NB4 (cell line): Measurements from ENCODE around the gene SKAP1.
"Not testable (repeated sequence)": the region's sequence is repeated elsewhere in the genome, so short reads cannot be mapped to it uniquely, and the experiment has no call there.

ENCODE experiments used
- DNase-seq: peaks from one replicate; pipeline ENCODE4 v3.0.0; 2010; ENCODE audit warnings: low read depth
- H3K4me3 ChIP-seq: one replicate; pipeline ENCODE4 v1.5.1; 2011; ENCODE audit warnings: mild to moderate bottlenecking, low read depth, low read length, moderate library complexity
- MYC ChIP-seq: IDR thresholded peaks from 2 replicates; pipeline ENCODE4 v1.6.1; 2011; ENCODE audit warnings: low read depth, low read length
- POLR2A ChIP-seq: IDR thresholded peaks from 2 replicates; pipeline ENCODE4 v1.6.1; 2011; ENCODE audit warnings: mild to moderate bottlenecking; ENCODE audit not compliant: insufficient read length; ENCODE audit errors: extremely low read depth
- TF ChIP-seq, protein P1 (sequence below): IDR thresholded peaks from one replicate; pipeline ENCODE4 v1.5.1; 2012; ENCODE audit warnings: low read depth, low read length
- TF ChIP-seq, protein P2 (sequence below): IDR thresholded peaks from 2 replicates; pipeline ENCODE4 v1.6.1; 2011; ENCODE audit warnings: low read depth, low read length

SKAP1 gene

GRCh38 chr17:48254896-48255295 lies 175.1 kb downstream of the SKAP1 start:
- DNase-seq, result no peak
- TF ChIP-seq, protein P1, sequence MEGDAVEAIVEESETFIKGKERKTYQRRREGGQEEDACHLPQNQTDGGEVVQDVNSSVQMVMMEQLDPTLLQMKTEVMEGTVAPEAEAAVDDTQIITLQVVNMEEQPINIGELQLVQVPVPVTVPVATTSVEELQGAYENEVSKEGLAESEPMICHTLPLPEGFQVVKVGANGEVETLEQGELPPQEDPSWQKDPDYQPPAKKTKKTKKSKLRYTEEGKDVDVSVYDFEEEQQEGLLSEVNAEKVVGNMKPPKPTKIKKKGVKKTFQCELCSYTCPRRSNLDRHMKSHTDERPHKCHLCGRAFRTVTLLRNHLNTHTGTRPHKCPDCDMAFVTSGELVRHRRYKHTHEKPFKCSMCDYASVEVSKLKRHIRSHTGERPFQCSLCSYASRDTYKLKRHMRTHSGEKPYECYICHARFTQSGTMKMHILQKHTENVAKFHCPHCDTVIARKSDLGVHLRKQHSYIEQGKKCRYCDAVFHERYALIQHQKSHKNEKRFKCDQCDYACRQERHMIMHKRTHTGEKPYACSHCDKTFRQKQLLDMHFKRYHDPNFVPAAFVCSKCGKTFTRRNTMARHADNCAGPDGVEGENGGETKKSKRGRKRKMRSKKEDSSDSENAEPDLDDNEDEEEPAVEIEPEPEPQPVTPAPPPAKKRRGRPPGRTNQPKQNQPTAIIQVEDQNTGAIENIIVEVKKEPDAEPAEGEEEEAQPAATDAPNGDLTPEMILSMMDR, result no peak
- TF ChIP-seq POLR2A (no peak), MYC (no peak)

DNA sequence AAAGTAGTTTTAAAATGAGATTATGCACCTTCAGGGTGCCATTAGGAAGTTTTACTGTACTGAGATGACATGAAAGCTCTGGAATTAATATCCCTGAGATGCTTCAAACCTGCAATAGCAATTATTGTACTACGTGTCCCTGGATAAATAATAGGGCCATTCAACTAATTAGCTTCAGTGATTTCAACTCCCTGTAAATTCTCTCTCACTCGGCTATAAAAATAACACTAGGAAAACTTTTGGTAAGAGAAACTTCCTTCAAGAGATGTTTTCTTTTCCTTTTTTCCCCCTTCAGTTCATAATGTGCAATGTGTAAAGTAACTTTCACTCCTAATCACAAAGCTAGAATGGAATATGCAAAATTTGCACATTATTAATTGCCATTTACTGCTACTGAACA lies 176.0 kb downstream of the SKAP1 start:
- no peak for TF ChIP-seq POLR2A
- TF ChIP-seq MYC, result no peak
- TF ChIP-seq, protein P1, result no peak
- TF ChIP-seq, protein P2, sequence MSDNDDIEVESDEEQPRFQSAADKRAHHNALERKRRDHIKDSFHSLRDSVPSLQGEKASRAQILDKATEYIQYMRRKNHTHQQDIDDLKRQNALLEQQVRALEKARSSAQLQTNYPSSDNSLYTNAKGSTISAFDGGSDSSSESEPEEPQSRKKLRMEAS, result no peak
- no peak overlapping the region for H3K4me3 ChIP-seq
- no peak for DNase-seq

More at GRCh38 chr17:48254896-48255295, 175.1 kb downstream of the SKAP1 start:
- H3K4me3 ChIP-seq, result no peak overlapping the region

DNA sequence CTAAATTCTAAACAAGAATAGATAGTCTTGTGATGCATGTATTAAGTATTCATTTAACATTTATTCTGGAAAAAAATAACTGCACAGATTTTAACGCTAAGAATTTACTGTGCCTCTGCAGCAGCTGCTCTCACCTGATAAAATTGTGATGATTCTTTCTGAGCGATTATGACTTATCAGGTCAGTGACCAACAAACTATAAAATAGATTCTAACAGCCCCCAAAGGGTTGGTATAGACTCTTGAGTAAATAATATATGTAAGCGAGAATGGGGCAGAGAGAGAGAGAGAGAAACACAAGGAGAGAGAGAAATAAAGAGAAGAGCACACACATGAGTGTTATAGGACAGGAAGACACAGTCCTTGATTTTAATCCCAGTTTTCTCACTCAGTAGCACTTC lies 178.1 kb downstream of the SKAP1 start:
- DNase-seq, result no peak
- no peak for TF ChIP-seq MYC
- TF ChIP-seq, protein P1, result no peak
- TF ChIP-seq POLR2A, result no peak
- TF ChIP-seq, protein P2, result no peak
- no peak overlapping the region for H3K4me3 ChIP-seq

DNA sequence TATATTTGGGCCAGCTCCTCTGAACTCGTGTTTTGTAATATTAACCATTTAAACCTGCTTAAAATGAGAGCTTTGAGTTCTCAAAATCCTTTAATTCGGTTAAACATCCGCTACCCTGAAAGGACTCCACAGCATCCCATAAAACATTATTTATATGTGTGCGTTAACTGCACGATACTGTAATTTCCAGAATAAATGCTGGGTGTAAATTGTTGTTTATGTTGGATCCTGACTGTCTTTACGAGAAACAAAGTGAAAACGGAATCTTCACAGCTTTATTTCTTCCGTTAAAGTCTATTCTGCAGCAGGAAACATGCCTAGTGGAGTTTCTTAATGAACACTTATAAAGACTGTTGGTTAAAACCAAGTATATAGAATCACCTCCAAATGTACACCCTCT lies 179.1 kb downstream of the SKAP1 start:
- TF ChIP-seq, protein P2, result no peak
- DNase-seq, result no peak
- no peak overlapping the region for H3K4me3 ChIP-seq

GRCh38 chr17:48250059-48250458 lies 180.0 kb downstream of the SKAP1 start:
- not testable (repeated sequence) for DNase-seq, H3K4me3 ChIP-seq

GRCh38 chr17:48247603-48248002 lies 182.4 kb downstream of the SKAP1 start:
- no peak overlapping the region for H3K4me3 ChIP-seq
- no peak for TF ChIP-seq MYC
- TF ChIP-seq POLR2A, result no peak
- TF ChIP-seq, protein P1, result no peak
- no peak for DNase-seq

GRCh38 chr17:48247038-48247437 lies 183.0 kb downstream of the SKAP1 start:
- H3K4me3 ChIP-seq, result no peak overlapping the region
- no peak for DNase-seq
- TF ChIP-seq, protein P1, result no peak
- TF ChIP-seq, protein P2, result no peak
- TF ChIP-seq POLR2A, result no peak
- no peak for TF ChIP-seq MYC
